GM19238 (cell line): ENCODE measurements around the gene SYT5.

Source experiments
- DNase-seq: peaks from one replicate; pipeline ENCODE4 v3.0.0; 2011; ENCODE audit warnings: low spot score; ENCODE audit not compliant: insufficient read length

Gene SYT5

GRCh38 chr19:55147545-55148251 lies 32.4 kb downstream of the SYT5 start:
- no peak for DNase-seq

- DNase-seq, result no peak
Observed at GRCh38 chr19:55146705-55147273, 33.3 kb downstream of the SYT5 start.

GRCh38 chr19:55146078-55146704 lies 33.9 kb downstream of the SYT5 start:
- no peak for DNase-seq

- no peak for DNase-seq
Observed at GRCh38 chr19:55145232-55145631, 34.9 kb downstream of the SYT5 start.

GRCh38 chr19:55141696-55142095 lies 38.4 kb downstream of the SYT5 start:
- DNase-seq, result no peak

GRCh38 chr19:55137915-55138314 lies 42.2 kb downstream of the SYT5 start:
- no peak for DNase-seq

GRCh38 chr19:55136399-55137102 lies 43.5 kb downstream of the SYT5 start:
- DNase-seq, result no peak

GRCh38 chr19:55134736-55135135 lies 45.4 kb downstream of the SYT5 start:
- no peak for DNase-seq

- DNase-seq, result no peak
Observed at GRCh38 chr19:55133639-55134444, 46.2 kb downstream of the SYT5 start.

GRCh38 chr19:55132453-55133129 lies 47.5 kb downstream of the SYT5 start:
- no peak for DNase-seq

GRCh38 chr19:55131421-55131820 lies 48.7 kb downstream of the SYT5 start:
- DNase-seq, result no peak
